ENCODE data around the gene HOXB3. TPM values are rescaled to one million over a fixed set of nuclear protein-coding genes. Genes with fewer than 3 reads are reported as not detected.
A peak's percentile ranks its signal among the peaks of the same experiment; 100 is the strongest.

Gene HOXB3
- total RNA-seq, 3 donors from 2014 or later = 0.50 to 1.0 (median 0.81) TPM

- Mint-ChIP-seq H3K9me3 (no peaks in the 10 kb centered on the region), H3K4me1 (ENCODE audit: low read depth) (peaks cover 39% of the 10 kb centered on the region), H3K36me3 (ENCODE audit: insufficient read depth) (no peaks in the 10 kb centered on the region), H3K27me3 (ENCODE audit: low read depth) (peaks cover 92% of the 10 kb centered on the region), H3K4me3 (no peak overlapping the region)
- DNase-seq (no peak), ATAC-seq (no peak)
Measured at GRCh38 chr17:48600244-48601098, 10.4 kb upstream of the HOXB3 start.

GRCh38 chr17:48599354-48599753, 9.3 kb upstream of the HOXB3 start:
- Mint-ChIP-seq H3K4me1 (ENCODE audit: low read depth) (peaks cover 35% of the 10 kb centered on the region), H3K4me3 (no peak overlapping the region), H3K36me3 (ENCODE audit: insufficient read depth) (no peaks in the 10 kb centered on the region), H3K27me3 (ENCODE audit: low read depth) (peaks cover 92% of the 10 kb centered on the region), H3K9me3 (no peaks in the 10 kb centered on the region)
- ATAC-seq = no peak
- DNase-seq = no peak

- Mint-ChIP-seq H3K4me1 (ENCODE audit: low read depth) (peaks cover 37% of the 10 kb centered on the region), H3K9me3 (no peaks in the 10 kb centered on the region), H3K36me3 (ENCODE audit: insufficient read depth) (no peaks in the 10 kb centered on the region), H3K4me3 (peak overlapping the region; percentile 77), H3K27me3 (ENCODE audit: low read depth) (peaks cover 94% of the 10 kb centered on the region)
- DNase-seq (no peak), ATAC-seq (no peak)
Measured at GRCh38 chr17:48598736-48599135, 8.7 kb upstream of the HOXB3 start.

- DNase-seq (no peak), ATAC-seq (peak; percentile 31 to 52)
- Mint-ChIP-seq H3K4me1 (ENCODE audit: low read depth) (peaks cover 39% of the 10 kb centered on the region), H3K9me3 (no peaks in the 10 kb centered on the region), H3K27me3 (ENCODE audit: low read depth) (peaks cover 93% of the 10 kb centered on the region), H3K36me3 (ENCODE audit: insufficient read depth) (no peaks in the 10 kb centered on the region), H3K4me3 (peak overlapping the region; percentile 77)
Measured at GRCh38 chr17:48597778-48598631, 8.0 kb upstream of the HOXB3 start.

GRCh38 chr17:48597528-48597777, 7.4 kb upstream of the HOXB3 start:
- Mint-ChIP-seq H3K36me3 (ENCODE audit: insufficient read depth) (no peaks in the 10 kb centered on the region), H3K4me3 (peak overlapping the region; percentile 77), H3K27me3 (ENCODE audit: low read depth) (peaks cover 94% of the 10 kb centered on the region), H3K4me1 (ENCODE audit: low read depth) (peaks cover 41% of the 10 kb centered on the region), H3K9me3 (no peaks in the 10 kb centered on the region)
- ATAC-seq (no peak), DNase-seq (no peak)

GRCh38 chr17:48596735-48597527, 6.9 kb upstream of the HOXB3 start:
- Mint-ChIP-seq H3K4me3 (peak overlapping the region; percentile 77), H3K36me3 (ENCODE audit: insufficient read depth) (no peaks in the 10 kb centered on the region), H3K4me1 (ENCODE audit: low read depth) (peaks cover 39% of the 10 kb centered on the region), H3K9me3 (no peaks in the 10 kb centered on the region), H3K27me3 (ENCODE audit: low read depth) (peaks cover 91% of the 10 kb centered on the region)
- ATAC-seq (peak in 1 of 2 donors; percentile 5), DNase-seq (no peak)

- H3K4me1 Mint-ChIP-seq (ENCODE audit: low read depth) = peaks cover 37% of the 10 kb centered on the region
- no peak for DNase-seq
- no peaks in the 10 kb centered on the region for H3K9me3 Mint-ChIP-seq
- H3K4me3 Mint-ChIP-seq = peak overlapping the region; percentile 77
- peak; percentile 28 to 36 for ATAC-seq
- H3K27me3 Mint-ChIP-seq (ENCODE audit: low read depth) = peaks cover 90% of the 10 kb centered on the region
- H3K36me3 Mint-ChIP-seq (ENCODE audit: insufficient read depth) = no peaks in the 10 kb centered on the region
Measured at GRCh38 chr17:48596000-48596734, 6.1 kb upstream of the HOXB3 start.

GRCh38 chr17:48595278-48595999, 5.4 kb upstream of the HOXB3 start:
- Mint-ChIP-seq H3K9me3 (no peaks in the 10 kb centered on the region), H3K36me3 (ENCODE audit: insufficient read depth) (no peaks in the 10 kb centered on the region), H3K27me3 (ENCODE audit: low read depth) (peaks cover 90% of the 10 kb centered on the region), H3K4me3 (peak overlapping the region; percentile 52), H3K4me1 (ENCODE audit: low read depth) (peaks cover 37% of the 10 kb centered on the region)
- no peak for DNase-seq
- ATAC-seq = no peak

GRCh38 chr17:48594538-48595277, 4.7 kb upstream of the HOXB3 start:
- Mint-ChIP-seq H3K4me3 (no peak overlapping the region), H3K9me3 (no peaks in the 10 kb centered on the region), H3K4me1 (ENCODE audit: low read depth) (peaks cover 37% of the 10 kb centered on the region), H3K27me3 (ENCODE audit: low read depth) (peaks cover 90% of the 10 kb centered on the region), H3K36me3 (ENCODE audit: insufficient read depth) (no peaks in the 10 kb centered on the region)
- DNase-seq = no peak
- no peak for ATAC-seq

- peak; percentile 59 to 71 for ATAC-seq
- Mint-ChIP-seq H3K4me3 (peak overlapping the region; percentile 76), H3K27me3 (ENCODE audit: low read depth) (peaks cover 89% of the 10 kb centered on the region), H3K9me3 (no peaks in the 10 kb centered on the region), H3K4me1 (ENCODE audit: low read depth) (peaks cover 37% of the 10 kb centered on the region), H3K36me3 (ENCODE audit: insufficient read depth) (no peaks in the 10 kb centered on the region)
- DNase-seq = peak; percentile 78
Measured at GRCh38 chr17:48593840-48594537, 3.9 kb upstream of the HOXB3 start.

GRCh38 chr17:48593126-48593829, 3.2 kb upstream of the HOXB3 start, which contains the start of gene HOXB5:
HOXB5 (minus strand) TSS chr17:48593779; CDS start chr17:48593682, 97 bp downstream.
- ATAC-seq = peak; percentile 5 to 16
- no peak for DNase-seq

GRCh38 chr17:48592577-48592976, 2.5 kb upstream of the HOXB3 start:
- DNase-seq (no peak), ATAC-seq (peak in 1 of 2 donors; percentile 40)
- peak overlapping the region; percentile 76 for H3K4me3 Mint-ChIP-seq
- H3K4me1 Mint-ChIP-seq (ENCODE audit: low read depth) = peaks cover 26% of the 10 kb centered on the region
- no peaks in the 10 kb centered on the region for H3K36me3 Mint-ChIP-seq (ENCODE audit: insufficient read depth)
- H3K27me3 Mint-ChIP-seq (ENCODE audit: low read depth) = peaks cover 87% of the 10 kb centered on the region
- H3K9me3 Mint-ChIP-seq = no peaks in the 10 kb centered on the region

More at GRCh38 chr17:48593126-48593829, 3.2 kb upstream of the HOXB3 start, which contains the start of gene HOXB5:
- Mint-ChIP-seq H3K4me3 (peak within 1 kb of the TSS; percentile 76), H3K9me3 (no peaks in the 10 kb centered on the region), H3K27me3 (ENCODE audit: low read depth) (peaks cover 87% of the 10 kb centered on the region), H3K36me3 (ENCODE audit: insufficient read depth) (no peaks in the 10 kb centered on the region), H3K4me1 (ENCODE audit: low read depth) (peaks cover 32% of the 10 kb centered on the region)
